Endothelial cell (in vitro differentiated cells): ENCODE data around the gene C21orf91. TPM values are rescaled to one million over a fixed set of nuclear protein-coding genes. Genes with fewer than 3 reads are reported as not detected.

Source experiments
- DNase-seq: peaks from one replicate; pipeline ENCODE4 v3.0.0; 2021; ENCODE audit warnings: low spot score
- H3K27ac Mint-ChIP-seq: one replicate; pipeline ENCODE4 v1.8.0; 2021; ENCODE audit warnings: mixed read lengths, inconsistent platforms; ENCODE audit not compliant: unreplicated experiment
- H3K27me3 Mint-ChIP-seq: one replicate; pipeline ENCODE4 v1.8.0; 2021; ENCODE audit warnings: mild to moderate bottlenecking, moderate library complexity, mixed read lengths, inconsistent platforms; ENCODE audit not compliant: unreplicated experiment
- H3K36me3 Mint-ChIP-seq: one replicate; pipeline ENCODE4 v1.8.0; 2021; ENCODE audit warnings: mild to moderate bottlenecking, low read depth, mixed read lengths, inconsistent platforms; ENCODE audit not compliant: unreplicated experiment
- H3K4me1 Mint-ChIP-seq: one replicate; pipeline ENCODE4 v1.8.0; 2021; ENCODE audit warnings: mild to moderate bottlenecking, mixed read lengths, inconsistent platforms; ENCODE audit not compliant: unreplicated experiment
- H3K4me3 Mint-ChIP-seq: one replicate; pipeline ENCODE4 v1.8.0; 2021; ENCODE audit warnings: mild to moderate bottlenecking, mixed read lengths, inconsistent platforms; ENCODE audit not compliant: unreplicated experiment
- H3K9me3 Mint-ChIP-seq: one replicate; pipeline ENCODE4 v1.8.0; 2021; ENCODE audit warnings: mixed read lengths, inconsistent platforms; ENCODE audit not compliant: unreplicated experiment
- CTCF ChIP-seq: fragments of 200-600 bp; sonication (generic); IDR thresholded peaks from one replicate; pipeline ENCODE4 v1.5.0; 2021; ENCODE audit warnings: antibody characterized with exemption; ENCODE audit not compliant: unreplicated experiment
- total RNA-seq: library from RNA; stranded (reverse); fragmentation: NEBNext Ultra II Directional; extraction: Animal tissue kit (Norgen Biotek cat#: 25700); gene quantifications from one replicate; pipeline ENCODE4 v1.2.1, GENCODE V29; 2021; ENCODE audit not compliant: unreplicated experiment

The C21orf91 gene
- total RNA-seq, 1 donor from 2014 or later = 29.5 TPM

- no peak overlapping the region for H3K27ac Mint-ChIP-seq
- H3K4me3 Mint-ChIP-seq = no peak overlapping the region
- no peaks in the 10 kb centered on the region for H3K9me3 Mint-ChIP-seq
- no peak for DNase-seq
- no peak for TF ChIP-seq CTCF
- H3K4me1 Mint-ChIP-seq = no peaks in the 10 kb centered on the region
- H3K36me3 Mint-ChIP-seq = no peaks in the 10 kb centered on the region
- peaks cover 2% of the 10 kb centered on the region for H3K27me3 Mint-ChIP-seq
Measured at GRCh38 chr21:17745086-17745485, 74.1 kb downstream of the C21orf91 start.

DNA sequence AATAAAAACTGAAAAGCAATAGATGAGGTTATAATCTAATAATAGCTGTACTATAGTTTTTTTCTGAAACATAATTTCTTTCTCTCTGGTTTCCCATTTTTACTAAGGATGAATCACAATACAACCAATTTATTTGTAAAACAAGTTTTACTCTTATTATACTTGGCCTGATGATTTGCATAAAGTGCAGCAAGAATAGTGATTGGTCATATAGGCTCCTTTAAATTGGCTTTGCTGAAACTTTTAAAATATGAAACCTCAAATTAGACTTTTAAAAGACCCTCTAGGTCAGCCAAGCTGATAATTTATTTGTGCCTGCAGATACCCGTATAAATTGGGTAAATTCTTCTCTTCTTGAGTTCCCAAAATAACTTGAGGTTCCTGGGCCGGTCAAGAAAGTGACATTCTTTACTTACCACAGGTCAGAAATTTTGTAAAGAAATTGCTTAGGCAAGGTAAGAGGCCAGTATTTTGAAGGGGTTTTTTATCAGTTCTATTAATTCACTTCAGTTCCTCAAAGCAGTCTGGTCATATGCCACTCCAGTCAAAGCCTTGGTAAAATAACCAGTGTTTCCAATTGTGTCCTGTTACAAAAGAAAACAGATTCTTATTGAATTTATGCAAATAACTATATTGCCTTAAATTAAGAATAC, 76.1 kb downstream of the C21orf91 start:
- H3K27ac Mint-ChIP-seq = no peak overlapping the region
- H3K4me1 Mint-ChIP-seq = no peaks in the 10 kb centered on the region
- TF ChIP-seq CTCF = no peak
- DNase-seq = no peak
- no peaks in the 10 kb centered on the region for H3K9me3 Mint-ChIP-seq
- H3K36me3 Mint-ChIP-seq = no peaks in the 10 kb centered on the region
- H3K27me3 Mint-ChIP-seq = peaks cover 2% of the 10 kb centered on the region
- no peak overlapping the region for H3K4me3 Mint-ChIP-seq

DNA sequence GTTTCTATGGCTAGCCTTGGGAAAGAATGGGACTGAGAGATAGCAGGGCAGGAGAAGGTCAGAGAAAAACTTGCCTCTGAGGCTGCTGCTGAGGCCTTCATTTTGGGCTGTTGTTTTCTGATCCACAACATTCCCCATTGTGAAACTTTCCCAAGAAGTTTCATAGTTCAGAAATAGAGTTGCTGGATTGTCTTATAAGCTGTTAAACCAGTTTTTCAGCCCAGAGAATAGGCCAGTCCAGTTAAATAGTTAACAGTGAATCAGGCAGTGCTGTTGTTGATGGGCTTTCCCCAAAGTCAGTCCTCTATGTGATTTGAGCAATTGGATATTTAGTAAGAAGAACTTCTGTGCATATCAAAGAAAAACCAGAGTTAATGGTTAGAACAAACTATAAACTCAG, 77.0 kb downstream of the C21orf91 start:
- Mint-ChIP-seq H3K36me3 (no peaks in the 10 kb centered on the region), H3K9me3 (no peaks in the 10 kb centered on the region), H3K27ac (no peak overlapping the region), H3K27me3 (peaks cover 2% of the 10 kb centered on the region), H3K4me1 (no peaks in the 10 kb centered on the region), H3K4me3 (no peak overlapping the region)
- no peak for DNase-seq
- no peak for TF ChIP-seq CTCF

Other genes with a start within 250 kb of the C21orf91 start
- 18.5 TPM for gene BTG3, start 206.5 kb downstream of the C21orf91 start, total RNA-seq